Fibroblast of lung (primary cell): ENCODE data around the gene C11orf97.

Source experiments
- CTCF ChIP-seq, 2 donors: IDR thresholded peaks in 1 of 2; conservative IDR thresholded peaks in 1 of 2; 1 replicate in 1 of 2; 2 replicates in 1 of 2; pipeline ENCODE4 v1.5.1; 2011 to 2012; ENCODE audit warnings: low read length in 2 of 2, control low read depth in 1 of 2, inconsistent platforms in 1 of 2, low read depth in 1 of 2, mild to moderate bottlenecking in 1 of 2
- EZH2 ChIP-seq: IDR thresholded peaks from 2 replicates; pipeline ENCODE4 v1.5.1; 2012; ENCODE audit warnings: low read length, control low read depth, mild to moderate bottlenecking; ENCODE audit errors: missing control alignments

- TF ChIP-seq CTCF (conservative IDR thresholded peaks at IDR 0.05 in 1 of 2, IDR thresholded peaks at IDR 0.05 in 1 of 2; ENCODE audit: low read depth in 1 of 2, low read length in 2 of 2) (no peak), EZH2 (no peak)
These were observed 3.1 kb downstream of the C11orf97 start for GRCh38 chr11:94515398-94515797.
